ENCODE results near the gene MXRA5.

DNA sequence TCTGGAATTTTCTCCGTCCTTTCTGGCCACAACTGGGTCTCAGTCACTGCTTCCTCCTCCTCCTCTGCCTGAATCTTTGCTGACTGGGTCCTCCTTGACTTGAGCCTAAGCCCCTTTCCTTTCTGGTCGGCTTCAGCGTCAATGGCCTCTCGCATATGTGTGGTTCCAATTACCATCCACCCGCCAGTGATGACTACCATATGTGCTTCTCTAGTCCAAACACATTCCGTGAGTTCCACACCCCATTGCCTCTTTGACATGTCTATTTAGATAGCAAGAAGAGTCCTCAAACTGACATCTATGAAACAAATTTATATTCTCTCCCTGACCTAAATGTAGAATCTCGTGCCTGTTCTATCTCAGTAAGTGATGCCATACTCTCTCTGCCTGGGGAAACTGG, 19.8 kb downstream of the MXRA5 start:
- TF ChIP-seq ZFX (IDR thresholded peaks at IDR 0.05; ENCODE audit: borderline replicate concordance) (no peak), CTCF (IDR thresholded peaks at IDR 0.05) (no peak)
